Stimulated activated CD4-positive, alpha-beta T cell treated with anti-CD3 and anti-CD28 coated beads, Interleukin-12 subunit alpha, Interleukin-12 subunit beta, amount 100 ng/mL, for 24 hours (primary cell): ENCODE measurements around the gene LTBP1.
"Not testable (repeated sequence)": the region's sequence is repeated elsewhere in the genome, so short reads cannot be mapped to it uniquely, and the experiment has no call there.

Experiments used
- DNase-seq, 2 experiments: peaks; one replicate each; pipeline ENCODE4 v3.0.0-alpha.2; 2020; ENCODE audit warnings: low read depth in 2 of 2

LTBP1 gene

GRCh38 chr2:33380001-33380609 lies 433.4 kb downstream of the LTBP1 start:
- no peak for DNase-seq

- no peak for DNase-seq
Measured at GRCh38 chr2:33380719-33381118, 434.0 kb downstream of the LTBP1 start.

GRCh38 chr2:33381301-33381858 lies 434.6 kb downstream of the LTBP1 start:
- DNase-seq: no peak

GRCh38 chr2:33383855-33384598 lies 437.3 kb downstream of the LTBP1 start:
- no peak for DNase-seq

GRCh38 chr2:33384599-33384961 lies 437.8 kb downstream of the LTBP1 start:
- no peak for DNase-seq

- DNase-seq: no peak
Measured at GRCh38 chr2:33388996-33389395, 442.2 kb downstream of the LTBP1 start.

GRCh38 chr2:33389695-33390094 lies 442.9 kb downstream of the LTBP1 start:
- DNase-seq: not testable (repeated sequence)

GRCh38 chr2:33391529-33392255 lies 444.9 kb downstream of the LTBP1 start:
- DNase-seq: no peak

GRCh38 chr2:33392366-33392765 lies 445.6 kb downstream of the LTBP1 start:
- no peak for DNase-seq

GRCh38 chr2:33395034-33395433 lies 448.3 kb downstream of the LTBP1 start:
- no peak for DNase-seq

GRCh38 chr2:33395655-33396249 lies 449.0 kb downstream of the LTBP1 start:
- DNase-seq: peak in 1 of 2 experiments; percentile 46

- no peak for DNase-seq
Measured at GRCh38 chr2:33404321-33404720, 457.6 kb downstream of the LTBP1 start.

- no peak for DNase-seq
Measured at GRCh38 chr2:33406622-33407021, 459.9 kb downstream of the LTBP1 start.

- no peak for DNase-seq
Measured at GRCh38 chr2:33408109-33408508, 461.4 kb downstream of the LTBP1 start.

- DNase-seq: no peak
Measured at GRCh38 chr2:33409417-33409955, 462.7 kb downstream of the LTBP1 start.

GRCh38 chr2:33411765-33412164 lies 465.0 kb downstream of the LTBP1 start:
- no peak for DNase-seq

GRCh38 chr2:33412920-33413319 lies 466.2 kb downstream of the LTBP1 start:
- no peak for DNase-seq

GRCh38 chr2:33419581-33420200 lies 472.9 kb downstream of the LTBP1 start:
- no peak for DNase-seq

GRCh38 chr2:33420726-33421125 lies 474.0 kb downstream of the LTBP1 start:
- DNase-seq: no peak

- DNase-seq: no peak
Measured at GRCh38 chr2:33421820-33422219, 475.1 kb downstream of the LTBP1 start.

GRCh38 chr2:33425161-33425560 lies 478.4 kb downstream of the LTBP1 start:
- DNase-seq: no peak
